Endometrial microvascular endothelial cells (primary cell): ENCODE data around the gene JMJD6. TPM values are rescaled to one million over a fixed set of nuclear protein-coding genes. Genes with fewer than 3 reads are reported as not detected.
"Not testable (repeated sequence)": the region's sequence is repeated elsewhere in the genome, so short reads cannot be mapped to it uniquely, and the experiment has no call there.

Experiments
- in situ Hi-C: cut with HindIII; loops from 2 replicates; pipeline ENCODE4 v1.10.0; 2017; ENCODE audit warnings: low sequenced_read_pairs, low pct_unique_long_range_greater_than_20kb; ENCODE audit errors: inconsistent ontology term
- total RNA-seq: library from RNA; depleted of rRNA; stranded (reverse); fragments of >200 nt; gene quantifications from one replicate; pipeline ENCODE4 v1.2.3, GENCODE V29; 2015; ENCODE audit errors: inconsistent ontology term

JMJD6 gene
- total RNA-seq, 1 donor from 2014 or later: 31.5 TPM

GRCh38 chr17:76737676-76738467, 11.5 kb upstream of the JMJD6 start, which contains the start of gene MFSD11:
TSS of gene MFSD11 (plus strand) at chr17:76738119. CDS start at chr17:76738353, 234 bp downstream.
- in situ Hi-C loops: no loop called here

GRCh38 chr17:76737082-76737675, 10.8 kb upstream of the JMJD6 start, which contains the start of gene SRSF2:
TSS of gene SRSF2 (minus strand) at chr17:76737331. CDS start at chr17:76737160, 171 bp downstream.
- in situ Hi-C loops: no loop called here

GRCh38 chr17:76736349-76737081, 10.1 kb upstream of the JMJD6 start:
- in situ Hi-C loops: no loop called here

GRCh38 chr17:76735586-76736348, 9.4 kb upstream of the JMJD6 start:
- in situ Hi-C loops: no loop called here

- in situ Hi-C loops: no loop called here
Observed at GRCh38 chr17:76735006-76735405, 8.6 kb upstream of the JMJD6 start.

GRCh38 chr17:76734080-76734840, 7.9 kb upstream of the JMJD6 start:
- in situ Hi-C loops: no loop called here

- in situ Hi-C loops: no loop called here
Observed at GRCh38 chr17:76733618-76733957, 7.2 kb upstream of the JMJD6 start.

GRCh38 chr17:76732734-76733617, 6.6 kb upstream of the JMJD6 start:
- in situ Hi-C loops: no loop called here

GRCh38 chr17:76731800-76732733, 5.7 kb upstream of the JMJD6 start:
- in situ Hi-C loops: not testable (repeated sequence)

GRCh38 chr17:76727745-76728456, 1.5 kb upstream of the JMJD6 start:
- in situ Hi-C loops: no loop called here

GRCh38 chr17:76726776-76727718, 641 bp upstream of the JMJD6 start, which contains the start of gene METTL23:
TSS of gene METTL23 (plus strand) at chr17:76726839. CDS start at chr17:76729711, 2,872 bp downstream.
- in situ Hi-C loops: no loop called here

GRCh38 chr17:76725580-76726230, 701 bp downstream of the JMJD6 start:
- in situ Hi-C loops: no loop called here

- in situ Hi-C loops: no loop called here
Observed at GRCh38 chr17:76723812-76724211, 2.6 kb downstream of the JMJD6 start.

- in situ Hi-C loops: not testable (repeated sequence)
Observed at GRCh38 chr17:76722977-76723376, 3.4 kb downstream of the JMJD6 start.
